Measurements from ENCODE around the gene IFT25. TPM values are rescaled to one million over a fixed set of nuclear protein-coding genes. Genes with fewer than 3 reads are reported as not detected.

IFT25 gene
- total and polyA plus RNA-seq, 2 donors (not counting 3 experiments of a cell fraction or from before 2014, with no cell fraction given): 13.0 to 34.0 TPM

- Histone ChIP-seq H3K4me2 (ENCODE audit: insufficient read depth, low read length) (no peak overlapping the region), H3K4me1 (ENCODE audit: control insufficient read depth, extremely low read depth, insufficient read depth, low read length) (no peaks in the 10 kb centered on the region), H3K36me3 (ENCODE audit: control insufficient read depth in 2 of 2, extremely low read depth in 1 of 2, insufficient read depth in 2 of 2, low read length in 2 of 2) (peaks cover 0 to 2% of the 10 kb centered on the region in 2 experiments), H3K4me3 (replicated peaks in 1 of 3; ENCODE audit: insufficient read depth in 1 of 3, low read depth in 1 of 3, low read length in 3 of 3) (no peak overlapping the region), H3K27me3 (ENCODE audit: control insufficient read depth in 2 of 2, insufficient read depth in 2 of 2, low read length in 2 of 2) (no peaks in the 10 kb centered on the region), H3K9me1 (replicated peaks; ENCODE audit: control insufficient read depth, extremely low read depth, insufficient read depth, low read length) (no peaks in the 10 kb centered on the region), H2AFZ (ENCODE audit: low read depth, low read length) (no peak overlapping the region), H3K9me3 (replicated peaks; ENCODE audit: control insufficient read depth, insufficient read depth, low read length) (no peaks in the 10 kb centered on the region), H3K79me2 (ENCODE audit: control insufficient read depth, insufficient read depth, low read length) (no peaks in the 10 kb centered on the region), H3K27ac (ENCODE audit: insufficient read depth, low read depth, low read length) (no peak overlapping the region), H3K9ac (replicated peaks; ENCODE audit: extremely low read depth, insufficient read depth, low read length) (no peak overlapping the region), H4K20me1 (replicated peaks; ENCODE audit: control insufficient read depth, extremely low read depth, insufficient read depth, low read length) (no peaks in the 10 kb centered on the region)
- ChIA-PET CTCF (interaction anchor here (0.9 to 1.6 kb wide), 2 partner anchors 14 to 55 kb away, joined by 3 to 5 read pairs; no protein-coding TSS in a partner anchor), POLR2A (no interaction called here)
- FAIRE-seq (no peak), DNase-seq (ENCODE audit: low read depth, low spot score) (no peak)
- dilution Hi-C loops (cut with MboI; ENCODE audit: extremely low pct_ligation_motif_present, low sequenced_read_pairs) (no loop called here), intact Hi-C loops (cut with micrococcal nuclease) (no loop called here)
- no TSS peak for BruUV-seq (replicated peaks)
- TF ChIP-seq MYC (IDR thresholded peaks at IDR 0.05; ENCODE audit: low read depth, low read length) (no peak), POLR2A (IDR thresholded peaks at IDR 0.05; ENCODE audit: low read depth, low read length) (no peak), CTCF (IDR thresholded peaks at IDR 0.05; ENCODE audit: extremely low read depth in 1 of 2, insufficient read depth in 1 of 2, low read depth in 1 of 2, low read length in 2 of 2) (no peak), FOS (IDR thresholded peaks at IDR 0.05; ENCODE audit: borderline replicate concordance, insufficient read depth, low read length) (no peak), POLR2AphosphoS5 (IDR thresholded peaks at IDR 0.05; ENCODE audit: insufficient read depth, low read depth, low read length) (no peak), GATA2 (IDR thresholded peaks at IDR 0.05; ENCODE audit: insufficient read depth, insufficient read length, low read depth, low read length) (no peak)
These were observed 11.2 kb downstream of the IFT25 start for GRCh38 chr1:53934170-53934765.

All from endothelial cell of umbilical vein (primary cell).